RWPE1 (cell line): ENCODE measurements around the gene CCDC142.
"Not testable (repeated sequence)": the region's sequence is repeated elsewhere in the genome, so short reads cannot be mapped to it uniquely, and the experiment has no call there.

Experiments
- CTCF ChIA-PET: fragments of 350-600 bp; sonication (Branson Sonifier 250); formaldehyde crosslinking; extraction: SDS; loops from one replicate; lab custom pipeline; 2021; lab: Yijun Ruan, JAX
- POLR2A ChIA-PET: fragments of 400-600 bp; formaldehyde crosslinking; extraction: SDS; loops from one replicate; lab custom pipeline; 2020; ENCODE audit warnings: antibody characterized with exemption; ENCODE audit not compliant: low non-redundant PET; lab: Yijun Ruan, JAX
- DNase-seq: peaks from one replicate; pipeline ENCODE4 v3.0.0; 2012; ENCODE audit warnings: low spot score
- H3K27ac ChIP-seq: fragments of 450-650 bp; 2 replicates; pipeline ENCODE4 v1.5.1; 2017
- CTCF ChIP-seq: fragments of 450-650 bp; conservative IDR thresholded peaks from 2 replicates; pipeline ENCODE4 v1.5.1; 2017; ENCODE audit warnings: low read depth, mild to moderate bottlenecking

CCDC142 gene

GRCh38 chr2:74450570-74451190, 32.1 kb downstream of the CCDC142 start:
- ChIA-PET CTCF (interaction anchor here (0.7 kb wide), 1 partner anchor 97 kb away, joined by 3 read pairs; no protein-coding TSS in a partner anchor), POLR2A (no interaction called here)
- no peak for TF ChIP-seq CTCF
- DNase-seq = no peak
- H3K27ac ChIP-seq = no peak overlapping the region

GRCh38 chr2:74448771-74449170, 34.0 kb downstream of the CCDC142 start:
- CTCF ChIA-PET = no interaction called here
- POLR2A ChIA-PET = no interaction called here

GRCh38 chr2:74447230-74447999, 35.4 kb downstream of the CCDC142 start:
- CTCF ChIA-PET = no interaction called here
- no peak for DNase-seq
- TF ChIP-seq CTCF = no peak
- H3K27ac ChIP-seq = no peak overlapping the region
- POLR2A ChIA-PET = no interaction called here

More at GRCh38 chr2:74448771-74449170, 34.0 kb downstream of the CCDC142 start:
- H3K27ac ChIP-seq = no peak overlapping the region
- TF ChIP-seq CTCF = no peak
- DNase-seq = no peak

- DNase-seq = no peak
- ChIA-PET CTCF (no interaction called here), POLR2A (no interaction called here)
- no peak overlapping the region for H3K27ac ChIP-seq
- TF ChIP-seq CTCF = no peak
These were observed 38.1 kb downstream of the CCDC142 start for GRCh38 chr2:74444498-74445318.

GRCh38 chr2:74442483-74443297, 40.1 kb downstream of the CCDC142 start:
- ChIA-PET CTCF (interaction anchor here (1.0 kb wide), 1 partner anchor 12 kb away, joined by 3 read pairs; no protein-coding TSS in a partner anchor), POLR2A (interaction anchor here (0.6 to 1.2 kb wide), 2 partner anchors 12 to 21 kb away, joined by 3 to 4 read pairs; partner anchors contain the start of gene INO80B)
- DNase-seq = not testable (repeated sequence)
- peak overlapping the region; percentile 94 for H3K27ac ChIP-seq

GRCh38 chr2:74441690-74442482, 40.9 kb downstream of the CCDC142 start, which contains the start of gene RTKN:
Gene RTKN, minus strand, starts transcription at chr2:74441937. Its CDS starts 121 bp downstream, at chr2:74441816.
- peak within 1 kb of the TSS; percentile 94 for H3K27ac ChIP-seq
- ChIA-PET POLR2A (interaction anchor here (0.6 to 1.2 kb wide), 2 partner anchors 13 to 20 kb away, joined by 3 to 4 read pairs; partner anchors contain the start of gene INO80B), CTCF (interaction anchor here (0.5 to 1.0 kb wide), 2 partner anchors 13 to 29 kb away, joined by 3 read pairs; no protein-coding TSS in a partner anchor)
- TF ChIP-seq CTCF = no peak
- peak; percentile 88 for DNase-seq
